Thyroid gland (tissue), 4 donors: ENCODE results near the gene SSX4B. TPM values are rescaled to one million over a fixed set of nuclear protein-coding genes. Genes with fewer than 3 reads are reported as not detected.
"Not testable (repeated sequence)": the region's sequence is repeated elsewhere in the genome, so short reads cannot be mapped to it uniquely, and the experiment has no call there.

Experiments
- DNase-seq, 2 donors: peaks; one replicate each; pipeline ENCODE4 v3.0.0-alpha.2; 2019
- H3K27ac ChIP-seq, 3 donors: fragments of 200-600 bp; sonication (generic); 1 replicate in 2 of 3; 2 replicates in 1 of 3; pipeline ENCODE4 v1.5.1; 2016 to 2019; ENCODE audit warnings: mild to moderate bottlenecking in 1 of 3, moderate library complexity in 1 of 3
- H3K27me3 ChIP-seq: fragments of 200-600 bp; sonication (generic); one replicate; pipeline ENCODE4 v1.5.1; 2019
- H3K36me3 ChIP-seq, 2 donors: fragments of 200-600 bp; sonication (generic); one replicate each; pipeline ENCODE4 v1.5.1; 2016 to 2019
- H3K4me1 ChIP-seq, 2 donors: fragments of 200-600 bp; sonication (generic); one replicate each; pipeline ENCODE4 v1.5.1; 2017 to 2019
- H3K4me3 ChIP-seq, 3 donors: fragments of 200-600 bp; sonication (generic); replicated peaks in 1 of 3; 1 replicate in 2 of 3; 2 replicates in 1 of 3; pipeline ENCODE4 v1.5.1; 2016; ENCODE audit warnings: mild to moderate bottlenecking in 1 of 3
- H3K9me3 ChIP-seq: fragments of 200-600 bp; sonication (generic); one replicate; pipeline ENCODE4 v1.5.1; 2017
- CTCF ChIP-seq, 6 experiments: fragments of 200-600 bp in 3 of 6; fragments of 450-650 bp in 3 of 6; sonication (generic) in 3 of 6; IDR thresholded peaks; one replicate each; pipeline ENCODE4 v1.5.1; 2016 to 2019; ENCODE audit warnings: antibody characterized with exemption in 6 of 6, mild to moderate bottlenecking in 2 of 6, inconsistent platforms in 1 of 6, moderate library complexity in 1 of 6
- POLR2A ChIP-seq, 2 donors: fragments of 450-650 bp; IDR thresholded peaks; one replicate each; pipeline ENCODE4 v1.6.1; 2017; ENCODE audit warnings: antibody characterized with exemption in 2 of 2, mild to moderate bottlenecking in 2 of 2, moderate library complexity in 1 of 2
- WGBS, 2 donors: methylation state at CpG; one replicate each; pipeline ENCODE4 v1.1.5; 2017; 5-methylcytosine and 5-hydroxymethylcytosine counted together
- intact Hi-C: fragments of 100-400 bp; cut with DNase I; formaldehyde crosslinking; loops from one replicate; pipeline ENCODE4 v1.15.1; 2023
- small RNA-seq: library from RNA; depleted of rRNA; stranded (forward); fragments of <200 nt; gene quantifications from one replicate; pipeline ENCODE3, GENCODE V24; 2016
- total RNA-seq, 4 donors: library from RNA; depleted of rRNA; stranded (reverse); fragments of >200 nt; gene quantifications; one replicate each; pipeline ENCODE4 v1.2.3, GENCODE V29; 2016

Gene SSX4B
- total RNA-seq, 4 donors from 2014 or later = not detected

GRCh38 chrX:48383239-48383638 is 28.5 kb downstream of the SSX4B start, which contains the start of gene SSX4:
Gene SSX4 (plus strand): TSS chrX:48383539. CDS start chrX:48384054, 515 bp downstream.
- intact Hi-C loops, H3K27me3 ChIP-seq, H3K27ac ChIP-seq, H3K9me3 ChIP-seq, DNase-seq, H3K4me1 ChIP-seq, H3K4me3 ChIP-seq, H3K36me3 ChIP-seq: not testable (repeated sequence)
- WGBS, 2 donors = no CpG with 5 or more reads among the region's 16 CpGs

GRCh38 chrX:48370408-48370807 is 41.4 kb downstream of the SSX4B start:
- H3K36me3 ChIP-seq, H3K4me1 ChIP-seq, H3K27ac ChIP-seq, H3K4me3 ChIP-seq, H3K27me3 ChIP-seq, intact Hi-C loops, H3K9me3 ChIP-seq, DNase-seq: not testable (repeated sequence)
- no CpG with 5 or more reads among the region's 8 CpGs for WGBS, 2 donors

GRCh38 chrX:48367717-48368408 is 43.9 kb downstream of the SSX4B start:
- H3K4me1 ChIP-seq, DNase-seq, intact Hi-C loops, H3K27me3 ChIP-seq, H3K36me3 ChIP-seq, H3K9me3 ChIP-seq, H3K4me3 ChIP-seq, H3K27ac ChIP-seq: not testable (repeated sequence)
- no CpG with 5 or more reads among the region's 12 CpGs for WGBS, 2 donors

- DNase-seq, H3K36me3 ChIP-seq, intact Hi-C loops, H3K4me3 ChIP-seq, H3K4me1 ChIP-seq, H3K27me3 ChIP-seq, H3K27ac ChIP-seq, H3K9me3 ChIP-seq: not testable (repeated sequence)
- WGBS, 2 donors = 67 to 90% methylated on average over 4 to 5 of the region's 6 CpGs
Measured at GRCh38 chrX:48359281-48359680, 52.5 kb downstream of the SSX4B start.

GRCh38 chrX:48357681-48358080 is 54.1 kb downstream of the SSX4B start:
- Histone ChIP-seq H3K9me3 (no peaks in the 10 kb centered on the region), H3K36me3 (no peaks in the 10 kb centered on the region), H3K27me3 (no peaks in the 10 kb centered on the region), H3K27ac (no peak overlapping the region), H3K4me1 (no peaks in the 10 kb centered on the region), H3K4me3 (no peak overlapping the region)
- 94 to 96% methylated on average over 8 of the region's 8 CpGs for WGBS, 2 donors
- TF ChIP-seq CTCF (IDR thresholded peaks at IDR 0.05) (no peak), POLR2A (IDR thresholded peaks at IDR 0.05) (no peak)
- intact Hi-C loops = no loop called here
- DNase-seq = no peak

- 94 to 96% methylated on average over 19 of the region's 19 CpGs for WGBS, 2 donors
- H3K27ac ChIP-seq, H3K27me3 ChIP-seq, H3K9me3 ChIP-seq, H3K4me3 ChIP-seq, H3K4me1 ChIP-seq, H3K36me3 ChIP-seq, DNase-seq, intact Hi-C loops: not testable (repeated sequence)
Measured at GRCh38 chrX:48356315-48357094, 55.3 kb downstream of the SSX4B start, which contains the start of gene SSX3. Gene SSX3 (minus strand): TSS chrX:48356703. CDS start chrX:48355249, 1,454 bp downstream.

Small RNA genes lying within 50 kb of the gene (small RNA-seq; reads per million reads assigned to genes)
- gene AL606490.4 (not detected), gene AL606490.7 (not detected)

Other genes starting within 250 kb of the SSX4B start
- not detected for gene SSX5, start 215.2 kb downstream of the SSX4B start, total RNA-seq
- under 1 TPM in 1 of 4 donors, not detected in 3; 0.54 TPM for gene SSX1, start 156.6 kb downstream of the SSX4B start, total RNA-seq
- under 1 TPM in 1 of 4 donors, not detected in 3; 0.81 TPM for gene SSX3, start 55.3 kb downstream of the SSX4B start, total RNA-seq
- not detected for gene SSX4, start 28.4 kb downstream of the SSX4B start, total RNA-seq
- 10 to 100 TPM in 3 of 4 donors, 1 to 10 TPM in 1; 9.9 to 76.8 (median 40.1) TPM for gene SLC38A5, start 58.3 kb upstream of the SSX4B start, total RNA-seq
- gene FTSJ1, start 64.2 kb upstream of the SSX4B start, total RNA-seq = 10 to 100 TPM; 45.9 to 64.9 (median 62.5) TPM
- 10 to 100 TPM; 14.5 to 36.4 (median 21.4) TPM for gene PORCN, start 97.0 kb upstream of the SSX4B start, total RNA-seq
- gene EBP, start 109.8 kb upstream of the SSX4B start, total RNA-seq = 10 to 100 TPM; 11.0 to 43.5 (median 35.5) TPM
- gene TBC1D25, start 127.8 kb upstream of the SSX4B start, total RNA-seq = 10 to 100 TPM in 3 of 4 donors, 1 to 10 TPM in 1; 9.4 to 16.5 (median 12.2) TPM
- 100 to 1,000 TPM; 122 to 250 (median 177) TPM for gene RBM3, start 162.5 kb upstream of the SSX4B start, total RNA-seq
- 100 to 1,000 TPM; 134 to 181 (median 171) TPM for gene WDR13, start 185.5 kb upstream of the SSX4B start, total RNA-seq